HG02885 (cell line): Measurements from ENCODE around the gene BMP2K.

ENCODE experiments used
- ATAC-seq: cut with Tn5 transposase; IDR thresholded peaks from one replicate; pipeline ENCODE4 v1.9.1; 2021; ENCODE audit warnings: mild to moderate bottlenecking; ENCODE audit not compliant: unreplicated experiment, poor library complexity

Gene BMP2K

GRCh38 chr4:78763763-78764387 is 12.3 kb upstream of the BMP2K start:
- no peak for ATAC-seq

GRCh38 chr4:78764498-78764961 is 11.6 kb upstream of the BMP2K start:
- ATAC-seq: no peak

GRCh38 chr4:78765432-78766006 is 10.6 kb upstream of the BMP2K start:
- no peak for ATAC-seq

GRCh38 chr4:78766026-78766425 is 10.1 kb upstream of the BMP2K start:
- ATAC-seq: no peak

- ATAC-seq: peak; percentile 88
Observed at GRCh38 chr4:78766650-78767049, 9.5 kb upstream of the BMP2K start.

- ATAC-seq: peak; percentile 66
Observed at GRCh38 chr4:78767350-78767749, 8.8 kb upstream of the BMP2K start.

- no peak for ATAC-seq
Observed at GRCh38 chr4:78768452-78769180, 7.5 kb upstream of the BMP2K start.

GRCh38 chr4:78770091-78770642 is 6.0 kb upstream of the BMP2K start:
- no peak for ATAC-seq

GRCh38 chr4:78772526-78773091 is 3.5 kb upstream of the BMP2K start:
- no peak for ATAC-seq

- no peak for ATAC-seq
Observed at GRCh38 chr4:78774417-78774816, 1.7 kb upstream of the BMP2K start.

- peak; percentile 62 for ATAC-seq
Observed at GRCh38 chr4:78775303-78776078, 659 bp upstream of the BMP2K start.

GRCh38 chr4:78776729-78777575 is 802 bp downstream of the BMP2K start:
- ATAC-seq: peak; percentile 29

GRCh38 chr4:78777576-78777940 is 1.4 kb downstream of the BMP2K start:
- ATAC-seq: no peak

GRCh38 chr4:78778530-78778929 is 2.4 kb downstream of the BMP2K start:
- ATAC-seq: no peak

GRCh38 chr4:78779280-78779679 is 3.1 kb downstream of the BMP2K start:
- no peak for ATAC-seq

- no peak for ATAC-seq
Observed at GRCh38 chr4:78780093-78780492, 3.9 kb downstream of the BMP2K start.

GRCh38 chr4:78781139-78781538 is 5.0 kb downstream of the BMP2K start:
- ATAC-seq: no peak

- no peak for ATAC-seq
Observed at GRCh38 chr4:78781924-78782323, 5.8 kb downstream of the BMP2K start.

GRCh38 chr4:78784236-78784865 is 8.2 kb downstream of the BMP2K start:
- no peak for ATAC-seq
